OCI-LY3 (cell line): ENCODE measurements around the gene PRDM16.

Source experiments
- H2AFZ ChIP-seq: fragments of 200-600, 300-600 bp; shearing (Covaris generic); 2 replicates; pipeline ENCODE4 v1.6.0; 2014; ENCODE audit warnings: antibody characterized with exemption, low read depth, low read length
- H3K27ac ChIP-seq: fragments of 200-600, 300-600 bp; sonication (generic); 2 replicates; pipeline ENCODE4 v1.5.1; 2014; ENCODE audit warnings: mild to moderate bottlenecking, low read length, moderate library complexity, mixed read lengths
- H3K27me3 ChIP-seq: fragments of 200-600, 300-600 bp; sonication (generic); 2 replicates; pipeline ENCODE4 v1.6.1; 2014; ENCODE audit warnings: low read depth, low read length, mixed read lengths
- H3K36me3 ChIP-seq: fragments of 200-600, 300-600 bp; sonication (generic); replicated peaks from 2 replicates; pipeline ENCODE3; 2014; ENCODE audit warnings: low read depth, low read length, mixed read lengths
- H3K4me1 ChIP-seq: fragments of 300-600, 200-600 bp; sonication (generic); 2 replicates; pipeline ENCODE4 v1.6.1; 2014; ENCODE audit warnings: low read length, mixed read lengths
- H3K4me2 ChIP-seq: fragments of 200-600, 300-600 bp; sonication (generic); 2 replicates; pipeline ENCODE4 v1.6.1; 2014; ENCODE audit warnings: low read length, mixed read lengths
- H3K4me3 ChIP-seq: fragments of 300-600, 200-600 bp; sonication (generic); 2 replicates; pipeline ENCODE4 v1.5.1; 2014; ENCODE audit warnings: antibody characterized with exemption, mild to moderate bottlenecking, low read length, moderate library complexity
- H3K79me2 ChIP-seq: fragments of 300-600, 200-600 bp; shearing (Covaris generic); 2 replicates; pipeline ENCODE4 v1.6.1; 2014; ENCODE audit warnings: mild to moderate bottlenecking, low read length, mixed read lengths
- H3K9ac ChIP-seq: fragments of 300-600, 200-600 bp; shearing (Covaris generic); 2 replicates; pipeline ENCODE4 v1.6.0; 2014; ENCODE audit warnings: mild to moderate bottlenecking, low read length, moderate library complexity
- H3K9me3 ChIP-seq: fragments of 200-600, 300-600 bp; shearing (Covaris generic); 2 replicates; pipeline ENCODE4 v1.6.1; 2014; ENCODE audit warnings: low read length, mixed read lengths; ENCODE audit not compliant: insufficient read depth
- H4K20me1 ChIP-seq: fragments of 200-600, 300-600 bp; sonication (generic); 2 replicates; pipeline ENCODE4 v1.6.1; 2016; ENCODE audit warnings: low read length, mixed read lengths; ENCODE audit not compliant: insufficient read depth
- CTCF ChIP-seq: fragments of 200-600, 300-600 bp; sonication (generic); IDR thresholded peaks from 2 replicates; pipeline ENCODE4 v1.5.1; 2014; ENCODE audit warnings: antibody characterized with exemption, low read length, low read depth
- EZH2phosphoT487 ChIP-seq: fragments of 200-600 bp; shearing (Covaris generic); IDR thresholded peaks from 2 replicates; pipeline ENCODE4 v1.6.1; 2018; ENCODE audit warnings: antibody characterized with exemption, mixed run types, low read depth

PRDM16 gene

DNA sequence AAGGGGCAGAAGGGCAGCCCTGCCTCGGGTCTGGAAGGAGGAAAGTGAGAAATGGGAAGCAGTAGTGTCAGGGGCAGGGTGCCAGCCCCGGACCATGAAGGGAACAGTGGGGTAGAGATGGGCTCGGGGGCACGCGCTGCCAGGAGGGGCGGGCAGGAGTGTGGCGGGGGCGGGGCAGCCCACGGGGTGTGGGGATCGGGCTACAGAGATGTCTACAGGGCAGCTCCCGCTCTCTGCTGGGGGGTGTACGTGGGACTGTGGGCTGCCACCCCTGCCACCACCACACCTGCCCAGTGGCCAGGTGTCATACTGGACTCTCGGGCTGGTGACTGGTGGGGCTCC lies 392.9 kb downstream of the PRDM16 start:
- no peak overlapping the region for H2AFZ ChIP-seq
- H3K27ac ChIP-seq: no peak overlapping the region
- TF ChIP-seq CTCF: no peak
- TF ChIP-seq EZH2phosphoT487: no peak
- H3K27me3 ChIP-seq: no peaks in the 10 kb centered on the region
- no peaks in the 10 kb centered on the region for H3K36me3 ChIP-seq
- H3K79me2 ChIP-seq: no peaks in the 10 kb centered on the region
- no peak overlapping the region for H3K4me3 ChIP-seq
- no peaks in the 10 kb centered on the region for H3K4me1 ChIP-seq
- no peaks in the 10 kb centered on the region for H3K9me3 ChIP-seq
- no peak overlapping the region for H3K4me2 ChIP-seq
- H4K20me1 ChIP-seq: no peaks in the 10 kb centered on the region
- no peak overlapping the region for H3K9ac ChIP-seq

GRCh38 chr1:3462356-3463012 lies 393.5 kb downstream of the PRDM16 start:
- no peak overlapping the region for H3K9ac ChIP-seq
- no peak overlapping the region for H3K4me3 ChIP-seq
- H3K36me3 ChIP-seq: no peaks in the 10 kb centered on the region
- H3K27ac ChIP-seq: no peak overlapping the region
- no peaks in the 10 kb centered on the region for H3K4me1 ChIP-seq
- no peaks in the 10 kb centered on the region for H4K20me1 ChIP-seq
- no peak overlapping the region for H3K4me2 ChIP-seq
- no peak for TF ChIP-seq CTCF
- TF ChIP-seq EZH2phosphoT487: no peak
- no peaks in the 10 kb centered on the region for H3K27me3 ChIP-seq
- no peaks in the 10 kb centered on the region for H3K9me3 ChIP-seq
- H2AFZ ChIP-seq: no peak overlapping the region
- no peaks in the 10 kb centered on the region for H3K79me2 ChIP-seq

- Histone ChIP-seq H3K4me2 (no peak overlapping the region), H3K79me2 (no peaks in the 10 kb centered on the region), H2AFZ (no peak overlapping the region), H3K4me1 (no peaks in the 10 kb centered on the region), H3K27me3 (no peaks in the 10 kb centered on the region), H4K20me1 (no peaks in the 10 kb centered on the region), H3K4me3 (no peak overlapping the region), H3K9me3 (no peaks in the 10 kb centered on the region), H3K36me3 (no peaks in the 10 kb centered on the region), H3K27ac (no peak overlapping the region), H3K9ac (no peak overlapping the region)
- no peak for TF ChIP-seq CTCF
- TF ChIP-seq EZH2phosphoT487: no peak
Measured at GRCh38 chr1:3463013-3463385, 394.0 kb downstream of the PRDM16 start.

DNA sequence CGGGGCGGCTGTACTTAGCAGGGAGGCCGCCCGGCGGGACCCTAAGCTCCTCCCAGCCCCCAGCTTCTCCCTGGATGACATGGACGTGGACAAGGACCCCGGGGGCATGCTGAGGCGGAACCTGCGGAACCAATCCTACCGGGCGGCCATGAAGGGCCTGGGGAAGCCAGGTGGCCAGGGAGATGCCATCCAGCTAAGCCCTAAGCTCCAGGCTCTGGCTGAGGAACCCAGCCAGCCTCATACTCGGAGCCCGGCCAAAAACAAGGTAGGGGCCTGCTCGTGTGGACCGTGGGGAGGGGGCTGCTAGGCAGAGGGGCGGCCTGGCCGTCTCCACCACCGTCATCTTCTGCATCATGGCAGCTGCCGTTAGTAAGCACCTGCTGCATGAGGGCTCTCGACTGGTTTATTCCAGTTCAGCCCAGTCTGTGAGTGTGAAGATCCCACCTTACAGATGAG lies 394.4 kb downstream of the PRDM16 start:
- H3K9me3 ChIP-seq: no peaks in the 10 kb centered on the region
- no peak overlapping the region for H3K4me2 ChIP-seq
- H3K4me1 ChIP-seq: no peaks in the 10 kb centered on the region
- H3K27me3 ChIP-seq: no peaks in the 10 kb centered on the region
- no peak overlapping the region for H3K4me3 ChIP-seq
- no peak overlapping the region for H2AFZ ChIP-seq
- no peak overlapping the region for H3K27ac ChIP-seq
- H3K36me3 ChIP-seq: no peaks in the 10 kb centered on the region
- no peaks in the 10 kb centered on the region for H3K79me2 ChIP-seq
- H4K20me1 ChIP-seq: no peaks in the 10 kb centered on the region
- TF ChIP-seq EZH2phosphoT487 (no peak), CTCF (no peak)
- no peak overlapping the region for H3K9ac ChIP-seq
